Suprapubic skin (tissue), 4 donors: ENCODE measurements around the gene STARD8.

Experiments
- CTCF ChIP-seq, 2 donors: fragments of 200-600 bp in 1 of 2; fragments of 450-650 bp in 1 of 2; sonication (generic) in 1 of 2; IDR thresholded peaks; one replicate each; pipeline ENCODE4 v1.5.1; 2016 to 2019; ENCODE audit warnings: antibody characterized with exemption in 2 of 2, mild to moderate bottlenecking in 1 of 2, moderate library complexity in 1 of 2
- POLR2A ChIP-seq, 2 donors: fragments of 450-650 bp; IDR thresholded peaks; one replicate each; pipeline ENCODE4 v1.6.1; 2017; ENCODE audit warnings: antibody characterized with exemption in 2 of 2, mild to moderate bottlenecking in 2 of 2, moderate library complexity in 2 of 2
- POLR2AphosphoS5 ChIP-seq, 3 donors: sonication (generic); formaldehyde crosslinking; IDR thresholded peaks; one replicate each; pipeline ENCODE4 v1.6.1; 2017; ENCODE audit warnings: antibody characterized with exemption in 3 of 3

GRCh38 chrX:68698942-68699341 is 51.5 kb downstream of the STARD8 start:
- TF ChIP-seq CTCF (IDR thresholded peaks at IDR 0.05) (no peak), POLR2AphosphoS5 (IDR thresholded peaks at IDR 0.05) (no peak), POLR2A (IDR thresholded peaks at IDR 0.05) (no peak)
